ES-I3 (cell line): ENCODE measurements around the gene PRICKLE4.
"Not testable (repeated sequence)": the region's sequence is repeated elsewhere in the genome, so short reads cannot be mapped to it uniquely, and the experiment has no call there.

Experiments
- H3K36me3 ChIP-seq: 2 replicates; pipeline ENCODE4 v1.6.1; 2013; ENCODE audit warnings: mild to moderate bottlenecking, low read length, control low read depth, moderate library complexity; ENCODE audit not compliant: insufficient read depth
- H3K4me1 ChIP-seq: 2 replicates; pipeline ENCODE4 v1.6.1; 2013; ENCODE audit warnings: mild to moderate bottlenecking, control low read depth, low read length; ENCODE audit not compliant: insufficient read depth
- H3K9ac ChIP-seq: 2 replicates; pipeline ENCODE4 v1.6.1; 2013; ENCODE audit warnings: low read depth, mild to moderate bottlenecking, low read length, moderate library complexity
- H3K9me3 ChIP-seq: 2 replicates; pipeline ENCODE4 v1.6.1; 2013; ENCODE audit warnings: mild to moderate bottlenecking, low read length, moderate library complexity; ENCODE audit not compliant: control insufficient read depth, insufficient read depth

The PRICKLE4 gene

DNA sequence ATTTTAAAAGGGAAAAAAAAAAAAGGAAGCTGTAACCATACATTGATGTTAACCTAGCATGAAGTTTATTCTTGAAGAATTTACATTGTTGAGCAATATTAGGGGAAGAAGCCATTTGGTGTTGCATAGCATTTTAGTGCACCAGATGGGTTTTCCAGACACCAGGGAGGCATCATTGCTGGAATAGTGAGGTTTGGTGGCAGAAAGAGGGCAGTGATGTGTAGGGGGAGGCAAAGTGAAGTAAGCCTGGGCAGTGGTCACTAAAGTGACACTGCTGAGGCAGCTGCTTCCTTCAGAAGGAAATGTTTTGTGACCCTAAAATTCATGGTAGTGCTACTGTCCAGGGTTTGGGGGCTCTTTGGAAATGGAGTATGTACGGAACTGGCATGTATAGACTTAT, 9.5 kb downstream of the PRICKLE4 start:
- Histone ChIP-seq H3K9ac (no peak overlapping the region), H3K4me1 (no peaks in the 10 kb centered on the region), H3K36me3 (peaks cover 15% of the 10 kb centered on the region), H3K9me3 (no peaks in the 10 kb centered on the region)

DNA sequence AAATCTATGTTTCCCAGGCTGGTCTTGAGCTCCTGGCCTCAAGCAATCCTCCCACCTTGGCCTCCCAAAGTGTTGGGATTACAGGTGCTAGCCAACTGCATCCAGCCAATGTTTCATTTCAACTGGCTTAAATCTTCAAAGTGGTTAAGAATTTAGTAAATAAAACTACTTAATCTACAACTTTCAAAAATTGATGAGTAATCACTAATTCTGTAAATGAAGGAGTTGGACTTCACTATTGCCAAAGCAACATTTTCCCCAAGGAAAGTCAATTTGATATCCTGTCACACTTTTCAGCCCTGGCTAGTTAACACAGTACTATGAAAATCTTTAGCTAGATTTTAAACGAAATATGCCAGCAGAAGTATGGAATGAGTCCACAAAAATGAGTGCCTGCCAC, 10.7 kb downstream of the PRICKLE4 start:
- no peaks in the 10 kb centered on the region for H3K9me3 ChIP-seq
- H3K9ac ChIP-seq: no peak overlapping the region
- H3K4me1 ChIP-seq: no peaks in the 10 kb centered on the region
- peaks cover 15% of the 10 kb centered on the region for H3K36me3 ChIP-seq

DNA sequence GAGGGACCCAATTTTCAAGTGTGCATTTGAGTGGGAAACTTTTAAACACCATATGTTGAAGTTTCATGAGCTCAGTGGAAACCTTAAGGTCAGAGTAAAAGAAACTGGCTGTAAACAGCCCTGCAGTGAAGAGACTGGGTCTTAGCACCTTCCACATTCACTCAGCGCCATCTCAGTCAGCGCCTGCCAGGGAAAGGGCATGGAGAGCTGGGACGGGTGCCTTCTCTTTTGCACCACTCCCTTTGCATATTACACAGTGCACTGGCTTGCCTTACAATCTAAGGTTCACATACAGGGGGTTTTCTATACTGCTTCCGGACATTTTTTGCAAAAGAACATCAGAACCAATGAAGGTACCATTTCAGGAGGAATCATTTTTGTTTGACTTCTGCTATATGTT, 11.4 kb downstream of the PRICKLE4 start:
- no peak overlapping the region for H3K9ac ChIP-seq
- no peaks in the 10 kb centered on the region for H3K4me1 ChIP-seq
- H3K36me3 ChIP-seq: peaks cover 15% of the 10 kb centered on the region
- H3K9me3 ChIP-seq: no peaks in the 10 kb centered on the region

DNA sequence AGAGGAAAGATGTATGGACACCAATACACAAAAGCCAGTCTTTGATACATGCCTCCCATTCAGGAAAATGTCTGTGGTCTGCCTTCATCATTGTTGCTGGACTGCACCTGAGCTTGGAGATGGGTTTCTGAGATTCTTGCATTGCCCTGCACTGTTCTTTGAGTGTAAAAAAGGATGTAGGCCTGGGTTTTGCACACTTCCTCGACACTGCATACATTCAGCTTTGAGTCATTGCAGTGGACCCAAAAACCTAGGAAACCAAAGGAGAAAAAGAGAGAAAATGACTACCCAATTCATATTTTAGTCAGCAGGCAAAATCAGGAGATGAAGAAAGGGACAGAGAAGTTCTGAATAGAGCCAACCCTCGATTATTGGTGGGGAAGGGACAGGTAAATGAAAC, 15.9 kb downstream of the PRICKLE4 start:
- H3K4me1 ChIP-seq: no peaks in the 10 kb centered on the region
- no peak overlapping the region for H3K9ac ChIP-seq
- H3K9me3 ChIP-seq: no peaks in the 10 kb centered on the region
- peaks cover 5% of the 10 kb centered on the region for H3K36me3 ChIP-seq

DNA sequence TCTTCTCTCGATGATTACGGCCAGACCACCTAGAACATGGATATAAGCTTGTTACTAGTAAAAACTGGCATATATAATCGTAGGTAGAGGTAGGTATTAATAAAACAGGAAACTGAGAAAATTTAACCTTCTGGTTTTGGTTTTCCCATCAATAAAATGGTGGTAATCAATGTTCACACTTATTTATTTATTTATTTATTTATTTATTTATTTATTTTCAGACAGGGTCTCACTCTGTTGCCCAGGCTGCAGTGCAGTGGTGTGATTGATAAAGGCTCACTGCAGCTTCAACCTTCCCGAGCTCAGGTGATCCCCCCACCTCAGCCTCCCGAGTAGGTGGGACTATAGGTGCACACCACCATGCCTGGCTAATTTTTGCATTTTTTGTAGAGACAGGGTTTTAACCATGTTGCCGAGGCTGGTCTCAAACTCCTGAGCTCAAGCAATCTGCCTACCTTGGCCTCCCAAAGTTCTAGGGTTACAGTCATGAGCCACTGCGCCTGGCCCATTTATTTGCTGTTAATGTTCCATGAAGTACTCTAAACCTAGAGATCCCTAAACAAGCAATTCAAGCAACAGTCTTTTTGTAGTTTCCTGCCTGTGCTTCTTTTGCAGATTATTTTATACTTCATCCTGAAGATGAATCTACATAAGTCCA, 18.4 kb downstream of the PRICKLE4 start:
- no peaks in the 10 kb centered on the region for H3K9me3 ChIP-seq
- H3K9ac ChIP-seq: no peak overlapping the region
- H3K36me3 ChIP-seq: peaks cover 3% of the 10 kb centered on the region; the same call in 1 of the 2 replicates
- H3K4me1 ChIP-seq: no peaks in the 10 kb centered on the region

DNA sequence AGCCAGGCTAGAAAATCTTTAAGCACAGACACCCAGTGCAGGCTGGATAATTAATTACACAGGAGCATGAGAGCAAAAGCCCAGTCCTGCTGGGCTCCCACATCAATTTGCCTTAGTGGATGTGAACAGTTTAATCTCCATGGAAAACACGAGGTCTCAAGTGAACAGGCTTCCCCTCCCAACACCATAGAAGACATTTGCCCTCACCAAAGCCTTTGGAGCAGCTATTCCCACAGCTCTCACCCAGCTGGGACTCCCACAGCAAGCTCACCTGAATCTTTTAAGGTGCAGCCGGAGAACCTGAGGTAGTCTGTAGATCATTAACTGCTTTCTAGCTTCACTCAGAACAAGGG, 19.0 kb downstream of the PRICKLE4 start:
- Histone ChIP-seq H3K36me3 (peaks cover 3% of the 10 kb centered on the region; the same call in 1 of the 2 replicates), H3K9ac (no peak overlapping the region), H3K9me3 (no peaks in the 10 kb centered on the region), H3K4me1 (no peaks in the 10 kb centered on the region)

DNA sequence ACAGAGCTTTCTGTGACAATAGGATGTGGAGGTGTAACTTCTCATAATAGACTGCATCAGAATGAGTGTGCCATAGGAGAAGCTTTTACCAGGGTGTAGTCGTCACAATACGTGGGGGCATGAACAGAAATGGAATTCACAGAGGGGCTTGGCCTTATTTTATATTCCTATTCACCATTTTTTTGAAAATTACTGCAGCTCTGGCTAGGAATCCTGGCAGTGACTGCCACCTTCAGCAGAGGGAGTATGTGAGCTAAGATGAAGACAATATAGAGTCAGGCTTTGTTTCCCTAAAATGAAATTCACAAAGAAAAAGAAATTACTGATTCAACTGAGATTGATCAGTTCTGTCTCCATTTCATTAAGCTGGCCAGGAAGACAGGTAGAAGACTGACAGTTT, 20.8 kb downstream of the PRICKLE4 start:
- peaks cover 3% of the 10 kb centered on the region; the same call in 1 of the 2 replicates for H3K36me3 ChIP-seq
- H3K9me3 ChIP-seq: no peaks in the 10 kb centered on the region
- H3K9ac ChIP-seq: no peak overlapping the region
- H3K4me1 ChIP-seq: no peaks in the 10 kb centered on the region

DNA sequence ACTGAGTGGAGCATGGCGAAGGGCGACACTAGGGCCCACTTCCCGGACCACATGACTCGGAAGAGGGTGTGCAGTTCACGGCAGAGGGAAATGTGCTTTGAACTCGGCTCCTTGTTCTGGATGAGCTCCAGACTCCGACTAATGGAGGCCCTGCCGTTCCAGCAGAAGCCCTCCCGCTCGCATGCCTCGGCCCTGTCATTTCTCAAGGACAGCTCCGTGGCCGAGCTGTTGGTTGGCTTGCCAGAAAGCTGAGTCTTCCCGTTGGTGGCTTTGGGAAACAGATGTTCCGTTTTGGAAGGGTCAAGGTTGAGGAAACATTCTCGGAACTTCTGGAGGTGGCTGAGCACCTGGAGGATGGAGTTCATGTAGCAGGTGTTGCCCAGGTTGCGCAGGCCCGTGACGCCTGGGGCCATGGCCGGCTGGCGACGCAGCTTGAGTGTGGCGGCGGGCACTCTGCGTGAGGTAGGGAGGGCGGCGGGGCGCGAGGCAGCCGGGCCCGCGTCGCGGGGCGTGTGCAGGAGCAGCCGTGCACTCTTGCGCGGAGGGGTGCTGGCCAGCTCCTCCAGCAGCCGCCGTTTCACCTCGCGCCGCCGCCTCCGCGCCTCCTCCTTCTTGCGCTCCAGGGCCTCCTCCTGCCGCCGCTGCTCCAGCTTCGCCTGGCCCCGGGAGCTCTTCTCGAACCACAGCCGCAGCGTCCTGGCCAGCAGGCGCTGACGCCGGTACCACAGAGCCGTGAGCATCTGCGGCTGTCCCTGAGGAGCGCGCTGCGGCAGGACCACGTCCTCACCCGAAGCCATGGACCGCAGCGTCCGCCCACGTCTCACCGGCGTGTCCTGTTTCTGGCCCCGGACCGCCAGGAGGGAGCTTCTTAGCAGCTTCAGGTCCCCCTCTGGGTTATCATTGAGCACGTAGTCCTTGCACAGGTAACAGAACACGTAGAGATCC, 25.5 kb downstream of the PRICKLE4 start:
- peaks cover under 1% of the 10 kb centered on the region; the same call in 1 of the 2 replicates for H3K36me3 ChIP-seq

DNA sequence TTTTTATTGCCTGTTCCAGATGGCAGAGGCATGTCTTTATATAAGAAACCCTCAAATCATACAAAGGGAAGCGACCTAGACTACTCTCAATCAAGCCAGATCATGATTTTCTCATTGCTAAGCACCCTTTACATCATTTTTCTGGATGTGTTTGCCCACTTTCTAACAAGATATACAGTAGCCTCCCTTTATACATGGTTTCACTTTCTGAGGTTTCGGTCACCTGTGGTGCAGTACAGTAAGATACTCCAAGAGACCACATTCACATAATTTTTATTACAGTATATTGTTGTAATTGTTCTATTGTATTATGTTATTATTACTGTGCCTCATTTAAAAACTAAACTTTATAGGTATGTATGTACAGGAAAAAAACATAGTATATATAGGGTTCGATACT, 30.5 kb downstream of the PRICKLE4 start:
- H3K4me1 ChIP-seq: no peaks in the 10 kb centered on the region
- no peaks in the 10 kb centered on the region for H3K9me3 ChIP-seq
- no peaks in the 10 kb centered on the region for H3K36me3 ChIP-seq
- no peak overlapping the region for H3K9ac ChIP-seq

More for the DNA sequence above, 25.5 kb downstream of the PRICKLE4 start:
- Histone ChIP-seq H3K9me3 (no peaks in the 10 kb centered on the region), H3K9ac (no peak overlapping the region), H3K4me1 (no peaks in the 10 kb centered on the region)

DNA sequence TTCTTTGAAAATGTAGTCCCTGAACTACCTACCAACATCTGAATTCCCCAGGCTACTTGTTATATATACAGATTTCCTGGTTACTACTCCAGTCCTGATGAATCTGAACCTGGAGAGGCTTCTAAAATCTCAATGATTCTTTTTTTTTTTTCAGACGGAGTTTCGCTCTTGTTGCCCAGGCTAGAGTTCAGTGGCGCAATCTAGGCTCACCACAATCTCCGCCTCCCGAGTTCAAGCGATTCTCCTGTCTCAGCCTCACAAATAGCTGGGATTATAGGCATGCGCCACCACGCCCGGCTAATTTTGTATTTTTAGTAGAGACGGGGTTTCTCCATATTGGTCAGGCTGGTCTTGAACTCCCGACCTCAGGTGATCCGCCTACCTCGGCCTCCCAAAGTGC, 31.4 kb downstream of the PRICKLE4 start:
- H3K4me1 ChIP-seq, H3K36me3 ChIP-seq: not testable (repeated sequence)

DNA sequence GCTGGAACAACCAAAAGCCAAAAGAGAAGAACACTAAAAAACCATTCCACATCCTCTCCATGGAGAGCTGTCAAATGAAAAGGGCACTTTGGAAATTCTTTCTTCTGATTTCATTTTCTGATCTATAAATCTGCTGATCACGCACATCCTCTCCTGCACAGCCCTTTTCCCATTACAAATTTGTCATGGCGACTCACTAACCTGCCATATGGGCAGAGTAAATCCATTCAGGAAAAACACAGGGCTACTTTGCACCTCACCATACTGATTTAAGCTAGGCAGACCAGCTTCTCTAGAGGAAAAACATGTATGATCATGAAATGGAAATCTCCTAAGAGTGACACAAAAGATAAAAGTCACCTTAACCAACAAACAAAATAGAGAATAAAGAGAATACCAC, 32.9 kb downstream of the PRICKLE4 start:
- no peak overlapping the region for H3K9ac ChIP-seq
- H3K4me1 ChIP-seq: no peaks in the 10 kb centered on the region
- no peaks in the 10 kb centered on the region for H3K36me3 ChIP-seq
- no peaks in the 10 kb centered on the region for H3K9me3 ChIP-seq

More for the DNA sequence above, 31.4 kb downstream of the PRICKLE4 start:
- not testable (repeated sequence) for H3K9ac ChIP-seq, H3K9me3 ChIP-seq

DNA sequence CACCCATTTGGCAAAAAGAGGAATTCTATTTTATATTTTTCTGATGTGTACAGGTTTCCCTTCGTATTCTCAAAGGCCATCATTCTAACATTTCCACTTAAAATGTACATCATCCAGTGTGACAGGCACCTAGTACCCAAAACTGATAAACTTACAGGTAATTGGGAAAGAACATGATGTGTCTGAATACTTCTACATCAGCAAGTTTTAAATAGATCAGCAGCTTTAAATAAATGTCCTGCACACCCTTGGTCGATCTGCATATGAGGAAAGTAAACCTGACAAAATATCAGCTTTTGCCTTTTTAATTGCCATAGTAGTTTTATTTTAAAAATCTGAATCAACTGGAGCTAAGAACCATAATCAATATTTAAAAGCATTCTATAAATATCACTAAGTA, 33.4 kb downstream of the PRICKLE4 start:
- H3K4me1 ChIP-seq: no peaks in the 10 kb centered on the region
- no peak overlapping the region for H3K9ac ChIP-seq
- H3K36me3 ChIP-seq: no peaks in the 10 kb centered on the region
- H3K9me3 ChIP-seq: no peaks in the 10 kb centered on the region

DNA sequence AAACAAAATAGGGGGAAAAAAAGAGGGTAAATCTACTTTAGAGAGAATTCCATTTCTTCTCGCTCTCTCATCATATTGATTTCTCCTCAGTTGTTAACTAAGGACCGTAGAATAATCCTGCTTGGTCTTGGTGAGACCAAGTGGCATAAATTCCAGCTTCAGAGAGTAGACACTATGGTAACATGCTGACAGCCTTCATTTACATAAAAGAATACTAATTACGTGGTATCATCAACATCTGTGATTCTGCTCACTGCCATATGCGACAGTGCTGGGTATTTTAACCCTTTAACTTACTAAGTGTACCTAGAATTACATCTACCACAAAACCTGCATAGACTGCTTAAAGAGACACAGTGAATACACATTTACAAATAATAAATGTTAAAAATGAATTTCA, 34.0 kb downstream of the PRICKLE4 start:
- H3K9me3 ChIP-seq: no peaks in the 10 kb centered on the region
- no peaks in the 10 kb centered on the region for H3K36me3 ChIP-seq
- no peak overlapping the region for H3K9ac ChIP-seq
- no peaks in the 10 kb centered on the region for H3K4me1 ChIP-seq

DNA sequence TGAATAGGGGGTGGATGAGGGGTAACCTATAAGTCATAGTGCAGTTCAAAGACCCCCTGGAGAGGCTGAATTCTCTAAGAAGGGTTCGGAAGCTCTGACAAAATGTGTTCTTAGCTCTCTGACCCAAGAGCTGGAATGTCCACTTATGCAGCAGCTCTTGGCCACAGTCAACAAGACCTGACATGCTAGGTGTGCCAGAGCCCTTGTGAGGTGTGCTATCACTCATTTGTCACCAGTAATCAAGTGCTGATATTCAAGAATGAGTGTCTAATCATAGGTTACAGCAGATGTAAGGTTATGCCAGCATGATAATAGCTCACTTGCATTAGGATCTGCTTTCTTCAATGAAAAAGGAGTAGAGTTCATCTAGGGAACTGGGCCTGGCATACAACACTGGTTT, 35.0 kb downstream of the PRICKLE4 start:
- Histone ChIP-seq H3K4me1 (no peaks in the 10 kb centered on the region), H3K36me3 (no peaks in the 10 kb centered on the region)

More for the DNA sequence above, 35.0 kb downstream of the PRICKLE4 start:
- Histone ChIP-seq H3K9me3 (no peaks in the 10 kb centered on the region), H3K9ac (no peak overlapping the region)
